ENCODE measurements around the gene FHL3.

FHL3 gene

DNA sequence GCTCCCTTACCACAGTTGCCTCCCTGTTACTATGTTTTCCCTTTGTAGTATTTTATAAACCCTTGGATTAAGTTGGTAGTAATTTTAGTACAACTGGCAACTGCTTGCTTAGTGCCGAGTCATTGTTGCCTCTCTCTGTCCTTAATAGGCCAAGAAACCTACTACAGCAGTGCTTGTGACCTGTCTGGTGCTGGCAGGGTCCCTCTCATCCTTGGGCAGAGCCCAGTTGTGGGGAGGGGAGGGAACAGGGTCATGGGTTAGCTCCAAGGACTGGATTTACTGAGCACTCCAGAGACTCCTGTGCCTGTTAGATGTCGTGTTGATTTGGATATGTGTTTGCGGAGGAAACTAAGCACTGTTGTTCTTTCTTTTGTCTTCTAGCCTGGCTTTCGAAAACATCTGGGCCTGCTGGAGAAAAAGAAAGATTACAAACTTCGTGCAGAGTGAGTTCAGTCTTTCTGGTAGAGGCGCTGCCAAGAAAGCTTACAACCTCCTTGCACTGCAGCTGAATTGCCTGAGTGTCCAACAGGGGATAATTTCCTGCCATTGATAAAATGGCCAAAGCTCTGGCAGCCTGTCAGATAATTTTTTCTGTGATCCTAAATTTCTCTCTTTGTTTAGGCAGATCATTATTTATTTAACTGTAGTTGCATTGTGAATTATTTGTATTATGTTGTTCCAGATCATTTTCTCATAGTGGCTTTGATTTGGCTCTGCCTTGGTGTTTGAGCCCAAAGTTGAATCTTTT is 10.8 kb upstream of the FHL3 start:
- peak overlapping the region in 2 of 21 experiments; percentile 8 to 20 for H3K27ac ChIP-seq
- H3K4me3 ChIP-seq, result no peak overlapping the region

DNA sequence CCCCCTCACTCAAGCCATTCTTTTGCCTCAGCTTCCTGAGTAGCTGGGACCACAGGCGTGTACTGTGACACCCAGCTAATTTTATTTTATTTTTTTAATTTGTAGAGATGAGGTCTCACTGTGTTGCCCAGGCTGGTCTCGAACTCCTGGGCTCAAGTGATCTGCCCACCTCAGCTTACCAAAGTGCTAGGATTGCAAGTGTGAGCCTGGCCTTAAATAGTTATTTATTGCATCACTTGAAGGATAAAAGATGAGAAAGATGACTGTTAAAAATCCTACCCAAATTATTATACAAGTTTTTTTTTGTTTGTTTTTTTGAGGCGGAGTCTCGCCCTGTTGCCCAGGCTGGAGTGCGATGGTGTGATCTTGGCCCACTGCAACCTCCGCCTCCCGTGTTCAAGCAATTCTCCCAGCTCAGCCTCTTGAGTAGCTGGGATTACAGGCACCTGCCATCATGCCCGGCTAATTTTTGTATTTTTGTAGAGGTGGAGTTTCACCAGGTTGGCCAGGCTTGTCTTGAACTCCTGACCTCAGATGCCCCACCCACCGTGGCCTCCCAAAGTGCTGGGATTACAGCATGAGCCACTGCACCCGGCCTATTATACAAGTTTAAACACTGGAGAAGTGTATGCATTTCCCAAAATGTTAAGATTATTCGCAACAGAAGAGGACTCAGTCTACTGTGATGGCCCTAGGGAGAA is 9.6 kb upstream of the FHL3 start:
- Histone ChIP-seq H3K27ac (peak overlapping the region in 1 of 21 experiments; percentile 26), H3K4me3 (no peak overlapping the region)

DNA sequence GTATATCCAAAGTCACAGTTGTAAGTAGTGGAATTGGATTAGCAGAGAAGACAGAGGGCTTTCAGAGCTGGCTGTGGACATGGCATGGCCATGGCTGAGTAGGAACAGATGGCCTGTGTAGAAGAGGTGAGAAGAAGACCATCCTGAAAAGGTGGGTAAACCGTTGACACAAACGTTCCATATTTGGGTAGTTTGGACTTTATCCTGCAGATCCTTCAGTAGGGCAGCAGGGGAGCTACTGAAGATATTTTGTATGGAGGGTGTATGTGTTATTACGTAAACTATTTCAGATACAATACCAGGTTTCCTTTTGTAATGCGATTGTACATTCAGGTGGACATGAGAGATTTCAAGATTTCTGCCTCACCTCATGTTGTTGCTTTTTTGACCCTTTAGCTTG is 8.9 kb upstream of the FHL3 start:
- Histone ChIP-seq H3K4me3 (no peak overlapping the region), H3K27ac (peak overlapping the region in 2 of 21 experiments; percentile 93 to 95)

DNA sequence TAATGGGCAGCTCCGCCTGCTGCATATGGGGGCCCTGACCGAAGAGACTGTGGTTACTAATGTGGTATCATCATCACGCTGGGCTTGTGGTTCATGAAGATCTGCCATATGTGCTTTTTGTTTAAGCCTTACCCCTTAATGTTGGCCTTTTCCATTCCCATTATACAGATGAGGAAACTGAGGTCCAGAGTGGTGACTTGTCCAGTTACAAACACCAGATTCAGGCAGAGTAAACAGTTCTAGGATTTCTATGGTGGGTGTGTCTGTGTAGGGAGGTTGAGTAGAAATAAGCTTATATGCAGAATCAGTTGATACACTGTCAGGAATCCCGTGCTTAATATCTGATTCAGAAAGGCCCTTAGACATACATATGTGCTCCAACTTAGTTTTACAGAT is 7.9 kb upstream of the FHL3 start:
- Histone ChIP-seq H3K27ac (peak overlapping the region; percentile 63 to 98 (median 93)), H3K4me3 (peak overlapping the region; percentile 48 to 81 (median 67))

DNA sequence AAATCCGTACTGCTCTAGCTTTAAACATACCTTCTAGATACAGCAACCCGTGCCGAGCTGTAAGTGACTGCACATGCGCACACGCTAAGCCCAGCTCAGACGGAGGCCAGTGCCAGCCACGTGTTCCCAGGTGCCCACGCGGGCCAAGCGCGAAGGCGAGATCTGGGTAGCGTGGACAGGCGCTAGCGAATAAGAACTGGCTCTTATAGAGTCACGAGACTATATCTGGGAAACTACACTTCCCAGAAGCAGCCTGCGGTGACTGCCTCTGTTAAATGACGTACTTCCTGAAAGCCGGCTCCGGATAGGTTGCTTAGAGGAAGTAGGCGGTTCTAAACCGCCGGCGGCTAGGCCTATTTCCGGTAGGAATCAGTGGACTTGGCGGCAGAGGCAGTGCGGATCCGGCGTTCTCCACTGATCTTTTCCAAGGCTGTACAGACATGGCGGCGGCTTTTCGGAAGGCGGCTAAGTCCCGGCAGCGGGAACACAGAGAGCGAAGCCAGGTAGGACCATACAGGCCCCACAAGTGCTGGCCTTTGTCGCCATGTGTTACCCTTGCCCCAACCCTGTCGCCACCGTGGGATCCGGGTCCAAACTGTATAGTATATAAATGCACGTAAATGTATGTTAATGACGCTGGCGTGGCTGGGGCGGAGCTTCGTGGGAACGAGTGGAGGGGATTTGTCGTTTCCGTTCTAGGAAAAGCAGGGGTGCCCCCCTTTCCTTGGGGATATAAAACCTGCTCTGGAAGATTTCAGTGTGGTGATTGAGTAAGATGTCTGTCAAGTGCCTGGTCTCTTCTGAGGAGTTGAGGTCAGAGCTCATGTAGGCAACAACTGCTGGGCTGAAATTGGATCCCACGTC is 7.3 kb upstream of the FHL3 start, which contains the start of gene UTP11:
Gene UTP11, plus strand, starts transcription at position 372 of the 864 bp plus-strand sequence. Its CDS starts 69 bp downstream, at position 441.
- Histone ChIP-seq H3K27ac (peak within 1 kb of the TSS; percentile 63 to 98 (median 93)), H3K4me3 (peak within 1 kb of the TSS; percentile 48 to 81 (median 67))

DNA sequence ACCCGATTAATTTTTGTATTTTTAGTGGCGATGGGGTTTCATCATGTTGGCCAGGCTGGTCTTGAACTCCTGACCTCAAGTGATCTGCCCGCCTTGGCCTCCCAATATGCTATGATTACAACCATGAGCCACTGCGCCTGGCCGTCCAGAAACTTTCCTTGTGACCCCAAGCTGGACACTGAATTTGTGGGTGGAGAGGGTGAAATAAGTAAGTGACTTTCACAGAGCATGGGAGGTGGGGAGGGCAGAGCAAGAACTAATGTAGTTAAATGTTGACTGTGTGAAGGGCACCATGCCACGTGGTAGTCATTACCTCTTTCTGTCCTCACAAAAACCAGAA is 4.5 kb upstream of the FHL3 start:
- Histone ChIP-seq H3K4me3 (no peak overlapping the region), H3K27ac (peak overlapping the region in 1 of 21 experiments; percentile 59)

DNA sequence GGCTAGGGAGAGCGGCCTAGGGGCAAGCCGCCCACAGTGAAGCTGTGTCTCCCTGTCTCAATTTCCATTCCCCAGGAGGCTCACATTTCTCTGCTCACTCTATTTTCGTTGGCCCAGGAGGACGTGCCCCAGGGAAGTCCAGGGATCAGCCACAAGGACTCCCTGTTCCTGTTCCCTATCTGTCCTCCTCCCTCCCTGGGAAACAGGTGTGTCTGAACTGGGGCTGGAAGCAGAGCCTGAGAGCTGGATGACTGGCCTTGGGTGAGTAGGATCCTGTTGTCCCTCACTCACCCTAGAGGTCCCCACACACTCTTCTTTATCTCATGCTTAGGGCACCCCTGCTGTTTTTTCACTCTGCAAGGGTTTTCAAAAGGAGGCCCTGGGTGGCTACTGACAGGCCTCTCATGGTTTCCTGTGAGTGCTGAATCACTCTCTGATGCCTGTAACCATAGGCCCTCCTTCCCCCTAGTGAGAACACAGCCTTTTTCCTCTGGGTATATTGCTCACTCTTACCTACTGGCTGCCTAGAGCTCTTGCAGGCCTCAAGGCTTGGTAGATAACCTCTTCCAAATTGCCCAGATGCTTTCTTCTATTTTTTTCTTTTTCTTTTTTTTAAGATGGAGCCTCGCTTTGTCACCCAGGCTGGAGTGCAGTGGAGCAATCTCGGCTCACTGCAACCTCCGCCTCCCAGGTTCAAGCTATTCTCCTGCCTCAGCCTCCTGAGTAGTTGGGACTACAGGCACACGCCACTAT is 4.0 kb upstream of the FHL3 start:
- Histone ChIP-seq H3K4me3 (no peak overlapping the region), H3K27ac (peak overlapping the region in 9 of 21 experiments; percentile 0 to 59 (median 35))

DNA sequence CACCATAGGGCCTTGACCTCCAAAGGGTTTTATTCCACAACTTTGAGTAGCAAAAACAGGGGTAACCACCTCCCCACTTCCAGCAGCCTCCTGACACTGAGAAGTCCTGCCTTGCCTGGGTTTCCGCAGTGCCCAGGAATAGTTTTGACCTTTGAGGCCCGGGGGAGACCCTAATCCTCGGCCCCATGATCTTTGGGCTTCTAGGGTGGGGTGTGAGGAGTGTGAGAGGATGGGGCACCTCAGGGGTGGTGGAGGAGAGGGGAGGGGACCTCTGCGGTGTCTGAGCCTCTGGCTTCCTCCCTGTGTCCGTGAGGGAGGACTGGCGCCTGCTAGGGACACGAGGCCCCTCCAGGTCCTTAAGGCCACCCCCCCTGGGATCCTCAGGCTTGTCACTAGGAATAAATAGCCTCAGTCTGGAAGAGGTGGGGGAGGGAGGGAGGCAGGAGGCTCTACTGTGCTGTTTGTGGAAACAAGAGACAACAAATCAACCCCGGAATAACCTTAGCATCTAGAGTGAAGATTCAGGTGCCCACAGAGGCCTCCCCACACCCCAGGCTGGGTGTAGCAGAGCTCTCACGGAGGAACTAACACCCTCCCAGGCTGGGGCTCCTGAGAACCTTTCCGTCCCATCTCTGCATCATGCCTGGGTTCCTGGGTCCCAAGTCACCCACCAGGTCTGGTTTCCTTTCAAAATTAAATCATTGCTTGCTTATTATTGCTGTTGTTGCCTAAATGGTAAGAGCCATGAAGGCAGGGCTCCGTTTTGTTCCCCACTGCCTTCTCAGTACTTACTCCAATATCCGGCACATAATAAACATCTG is 904 bp upstream of the FHL3 start:
- H3K4me3 ChIP-seq, result peak overlapping the region in 2 of 7 experiments; percentile 66 to 68
- H3K27ac ChIP-seq, result peak overlapping the region in 18 of 21 experiments; percentile 31 to 93 (median 86)

DNA sequence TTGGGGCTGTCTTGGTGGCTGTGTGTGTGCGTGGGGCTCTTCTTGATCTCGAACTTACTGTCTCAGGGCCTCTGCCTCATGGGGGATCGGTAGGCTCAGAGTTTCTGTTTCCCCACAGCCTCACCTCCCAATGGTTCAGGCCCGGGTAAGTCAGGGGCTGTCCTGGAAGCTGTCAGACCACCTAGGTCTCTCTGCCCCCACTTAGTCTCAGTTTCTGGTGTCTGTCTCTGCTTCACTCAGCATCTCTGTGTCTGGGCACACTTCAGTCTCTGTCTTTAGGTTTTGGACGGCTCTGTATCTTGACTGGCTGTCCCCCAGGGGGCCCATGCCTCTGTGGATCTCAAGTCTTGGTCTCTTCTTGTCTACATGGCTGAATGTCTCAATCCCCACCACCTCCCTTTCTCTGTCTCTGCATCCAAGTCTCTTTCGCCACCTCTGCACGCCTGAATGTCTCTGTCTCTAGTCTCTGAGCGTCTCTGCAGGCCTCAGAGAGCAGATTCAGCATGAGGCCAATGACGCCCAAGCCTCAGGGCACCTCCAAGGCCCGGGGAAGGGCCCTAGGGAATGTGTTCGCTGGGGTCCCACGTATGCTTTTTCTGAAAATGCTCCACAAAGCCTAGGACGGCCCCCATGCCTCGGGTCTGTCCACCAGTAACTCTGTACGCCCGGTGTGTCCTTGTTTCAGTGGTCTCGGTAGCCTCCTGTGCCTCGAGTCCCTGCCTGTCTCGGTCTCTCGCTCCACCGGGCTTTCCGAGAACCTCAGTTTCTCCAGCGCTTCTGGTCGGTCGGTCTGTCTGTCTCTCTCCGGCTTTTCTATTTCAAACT is 818 bp downstream of the FHL3 start:
- H3K4me3 ChIP-seq, result peak overlapping the region; percentile 43 to 68 (median 66)
- peak overlapping the region in 20 of 21 experiments; percentile 31 to 93 (median 86) for H3K27ac ChIP-seq

DNA sequence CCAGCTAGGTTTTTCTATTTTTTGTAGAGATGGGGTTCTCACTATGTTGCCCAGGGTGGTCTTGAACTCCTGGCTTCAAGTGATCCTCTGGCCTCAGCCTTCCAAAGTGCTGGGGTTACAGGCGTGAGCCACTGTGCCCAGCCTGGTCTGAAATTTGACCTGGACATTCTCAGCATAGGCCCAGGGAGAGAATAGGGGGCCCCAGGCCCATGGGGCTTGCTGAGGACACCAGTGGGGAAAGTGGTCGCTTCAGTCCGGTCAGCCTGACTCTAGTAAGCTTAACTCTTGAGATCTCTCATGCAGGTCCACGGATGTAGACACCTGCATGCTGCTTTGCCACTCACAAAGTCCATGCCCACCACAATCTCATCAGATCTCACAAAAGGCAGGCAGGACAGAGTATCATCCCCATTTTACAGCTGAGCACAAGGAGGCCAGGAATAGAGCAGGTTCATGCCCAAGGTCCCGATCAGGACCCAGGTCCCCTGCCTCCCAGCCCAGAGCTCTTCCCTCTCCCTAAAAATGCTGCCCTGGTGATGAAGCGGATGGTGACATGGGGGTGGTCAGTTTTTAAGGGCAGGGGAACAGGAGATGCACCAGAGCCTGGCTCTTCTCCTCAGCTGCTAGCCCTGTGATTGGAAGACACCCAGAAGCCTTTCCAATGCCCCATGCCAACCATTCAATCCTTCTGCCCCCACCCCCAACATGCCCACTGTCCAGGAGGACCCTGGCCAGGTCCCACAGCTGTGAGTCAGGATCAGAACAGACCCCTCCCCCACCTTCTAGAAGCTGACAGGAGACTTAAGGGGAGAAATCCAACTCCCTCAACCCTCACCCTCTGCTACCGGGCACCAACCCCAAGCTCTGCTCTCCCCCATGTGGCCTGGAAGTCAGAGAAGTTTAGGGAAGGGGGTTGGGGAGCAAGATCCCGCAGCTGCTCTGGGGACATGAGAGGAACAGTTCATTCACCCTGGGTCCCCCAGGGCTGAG is 1.8 kb downstream of the FHL3 start:
- Histone ChIP-seq H3K4me3 (peak overlapping the region; percentile 43 to 68 (median 66)), H3K27ac (peak overlapping the region in 20 of 21 experiments; percentile 54 to 93 (median 86))

DNA sequence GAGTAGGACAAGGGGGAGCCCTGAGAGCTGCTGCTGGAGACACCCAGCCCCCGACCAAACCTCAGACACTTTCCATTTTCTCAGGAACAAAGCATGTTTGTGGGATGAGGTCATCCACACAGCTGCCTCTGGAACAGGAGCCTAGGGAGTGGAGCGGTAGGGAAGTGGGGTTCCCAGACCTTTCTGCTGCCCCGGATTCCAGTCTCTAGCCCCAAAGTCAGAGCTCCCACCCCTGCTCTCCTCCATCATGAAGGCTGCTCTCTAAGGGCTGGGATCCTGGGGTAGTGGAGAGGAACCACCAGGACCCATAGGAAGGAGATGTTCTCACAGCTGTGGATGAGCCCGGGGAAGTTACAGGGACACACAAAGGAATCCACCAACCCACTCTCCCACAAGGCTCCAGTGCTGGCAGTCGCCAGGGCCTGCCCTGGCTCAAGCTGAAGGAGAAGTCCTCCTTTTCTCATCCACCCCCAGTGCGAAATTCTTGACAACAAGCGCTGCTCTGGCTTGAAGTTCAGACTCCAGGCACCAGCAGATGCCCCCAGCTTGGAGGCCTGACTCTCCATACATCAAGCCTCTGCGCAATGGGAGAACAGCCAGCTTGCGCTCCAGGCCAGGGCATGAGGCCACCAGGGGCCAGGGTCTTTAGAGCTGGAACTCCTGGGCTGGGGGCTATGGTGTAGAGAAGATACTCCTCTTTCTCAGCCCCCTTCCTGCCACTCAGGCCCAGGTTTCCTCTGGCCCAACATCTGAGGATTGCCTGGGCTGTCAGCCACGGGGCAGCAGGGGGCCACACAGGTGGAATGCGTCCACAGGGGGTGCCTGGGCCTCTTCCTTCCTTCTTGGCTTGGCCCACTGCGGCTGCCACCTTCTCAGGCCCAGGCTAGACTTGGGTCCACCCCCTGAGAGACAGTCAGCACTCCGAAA is 4.5 kb downstream of the FHL3 start:
- Histone ChIP-seq H3K4me3 (no peak overlapping the region), H3K27ac (peak overlapping the region in 20 of 21 experiments; percentile 70 to 90 (median 84))

DNA sequence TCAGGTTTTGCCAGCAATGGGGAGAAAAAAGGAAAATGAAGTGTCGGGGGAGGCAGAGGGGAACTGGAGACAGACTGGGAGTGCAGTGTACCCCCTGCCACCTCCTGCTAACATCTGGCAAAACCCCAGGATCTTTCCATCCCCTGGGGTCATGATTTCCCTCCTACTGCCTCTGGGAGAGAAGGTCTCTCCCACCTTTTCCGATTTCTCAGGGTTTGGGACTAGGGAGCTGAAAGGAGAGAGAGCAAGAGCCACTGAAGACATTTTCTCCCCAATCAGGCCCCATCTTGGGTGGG is 5.1 kb downstream of the FHL3 start:
- Histone ChIP-seq H3K27ac (peak overlapping the region in 20 of 21 experiments; percentile 70 to 90 (median 84)), H3K4me3 (no peak overlapping the region)

DNA sequence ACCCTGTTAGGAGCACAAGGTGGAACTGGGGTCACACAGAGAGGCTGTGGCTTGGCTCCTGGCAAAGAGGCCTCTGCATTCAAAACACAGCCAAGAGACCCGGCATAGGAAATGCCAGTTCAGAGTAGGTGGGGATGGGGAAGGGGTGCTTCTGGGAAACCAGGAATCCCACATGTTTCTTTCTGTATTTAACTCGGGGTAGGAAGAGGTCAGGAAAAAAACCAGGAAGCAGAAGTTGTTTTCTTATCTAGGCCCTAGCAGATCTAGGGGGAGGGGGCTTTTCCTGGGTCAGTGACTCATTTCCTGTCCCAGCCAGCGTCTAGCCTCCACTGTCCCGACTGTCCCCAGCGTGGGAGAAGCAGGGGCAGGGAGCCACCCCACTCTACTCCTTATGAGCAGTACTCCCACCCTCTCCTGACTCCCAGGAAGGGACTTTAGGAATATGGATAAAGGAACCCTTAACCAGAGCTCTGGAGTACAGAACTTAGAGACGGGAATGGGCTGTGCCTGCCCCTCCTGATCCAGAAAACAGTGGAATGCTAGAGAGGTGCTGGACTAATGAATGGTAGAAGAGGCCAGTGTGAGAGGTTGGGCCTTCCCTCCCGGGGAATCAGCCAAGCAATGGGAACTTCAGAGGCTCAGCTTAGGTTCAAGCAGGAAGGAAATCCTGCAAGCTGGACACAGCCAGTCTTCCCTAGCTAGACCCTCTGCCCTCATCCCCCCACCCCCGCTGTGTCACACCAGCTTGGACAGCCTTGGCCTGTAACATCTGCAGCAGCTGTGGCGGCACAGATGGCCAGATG is 5.7 kb downstream of the FHL3 start:
- no peak overlapping the region for H3K4me3 ChIP-seq

DNA sequence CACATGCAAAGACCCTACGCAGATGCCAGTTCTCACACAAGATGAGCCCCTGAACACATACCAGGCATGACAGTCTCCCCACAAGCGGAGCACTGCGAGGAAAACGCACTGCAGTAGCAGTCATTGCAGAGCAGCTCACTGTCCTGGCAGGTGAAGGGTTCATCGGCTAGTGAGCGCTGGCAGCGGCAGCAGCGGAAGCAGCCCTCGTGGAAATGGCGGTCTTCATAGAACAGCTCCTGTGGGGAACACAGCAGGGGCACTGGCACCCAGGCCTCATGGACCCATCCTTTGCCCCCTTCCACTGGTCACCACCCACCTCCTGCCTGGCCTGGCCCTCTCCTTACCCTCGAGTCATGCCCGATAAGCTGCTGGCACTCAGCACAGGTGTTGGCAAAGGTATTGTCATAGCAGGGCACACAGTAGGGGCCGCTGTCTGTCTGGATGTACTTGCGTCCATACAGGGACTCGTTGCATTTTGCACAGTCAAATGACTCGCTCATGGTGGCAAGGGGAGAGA is 6.3 kb downstream of the FHL3 start:
- peak overlapping the region in 20 of 21 experiments; percentile 70 to 90 (median 84) for H3K27ac ChIP-seq
- no peak overlapping the region for H3K4me3 ChIP-seq

More for the DNA sequence above, 5.7 kb downstream of the FHL3 start:
- peak overlapping the region in 20 of 21 experiments; percentile 70 to 90 (median 84) for H3K27ac ChIP-seq
